HL-60 (cell line): ENCODE measurements around the gene DGCR8.
"Not testable (repeated sequence)": the region's sequence is repeated elsewhere in the genome, so short reads cannot be mapped to it uniquely, and the experiment has no call there.

ENCODE experiments used
- DNase-seq, 2 experiments: peaks; one replicate each; pipeline ENCODE4 v3.0.0-alpha.2; 2010 to 2020; ENCODE audit warnings: low read depth in 1 of 2, low spot score in 1 of 2
- H3K27ac ChIP-seq: fragments of 250-450 bp; sonication (Bioruptor Pico); replicated peaks from 2 replicates; pipeline ENCODE4 v1.5.1; 2020; ENCODE audit warnings: mild to moderate bottlenecking, moderate library complexity
- H3K27me3 ChIP-seq: fragments of 250-450 bp; sonication (Bioruptor Pico); 2 replicates; pipeline ENCODE4 v1.5.1; 2021; ENCODE audit warnings: mild to moderate bottlenecking, moderate library complexity; ENCODE audit not compliant: insufficient read depth, poor library complexity, severe bottlenecking
- H3K4me3 ChIP-seq: replicated peaks from 2 replicates; pipeline ENCODE4 v1.5.1; 2011; ENCODE audit warnings: mild to moderate bottlenecking, control low read depth, low read length; ENCODE audit not compliant: insufficient read depth
- GABPA ChIP-seq: IDR thresholded peaks from 2 replicates; pipeline ENCODE4 v1.6.1; 2012; ENCODE audit warnings: low read depth
- POLR2AphosphoS5 ChIP-seq: IDR thresholded peaks from 2 replicates; pipeline ENCODE4 v1.6.1; 2012; ENCODE audit warnings: low read depth
- REST ChIP-seq: IDR thresholded peaks from 2 replicates; pipeline ENCODE4 v1.6.1; 2012; ENCODE audit warnings: low read depth; ENCODE audit not compliant: insufficient replicate concordance
- SPI1 ChIP-seq: IDR thresholded peaks from 2 replicates; pipeline ENCODE4 v1.6.1; 2012; ENCODE audit warnings: low read depth, mild to moderate bottlenecking, borderline replicate concordance
- TF ChIP-seq, protein P1 (sequence below): IDR thresholded peaks from one replicate; pipeline ENCODE4 v1.5.1; 2011; ENCODE audit warnings: low read length, control low read depth, inconsistent platforms; ENCODE audit not compliant: insufficient read depth

DGCR8 gene

GRCh38 chr22:20066617-20067383 is 13.2 kb upstream of the DGCR8 start:
- no peak for DNase-seq
- H3K27me3 ChIP-seq, result no peaks in the 10 kb centered on the region
- H3K4me3 ChIP-seq, result no peak overlapping the region
- no peak for TF ChIP-seq REST
- TF ChIP-seq SPI1, result no peak
- TF ChIP-seq GABPA, result no peak
- TF ChIP-seq POLR2AphosphoS5, result no peak
- TF ChIP-seq, protein P1, sequence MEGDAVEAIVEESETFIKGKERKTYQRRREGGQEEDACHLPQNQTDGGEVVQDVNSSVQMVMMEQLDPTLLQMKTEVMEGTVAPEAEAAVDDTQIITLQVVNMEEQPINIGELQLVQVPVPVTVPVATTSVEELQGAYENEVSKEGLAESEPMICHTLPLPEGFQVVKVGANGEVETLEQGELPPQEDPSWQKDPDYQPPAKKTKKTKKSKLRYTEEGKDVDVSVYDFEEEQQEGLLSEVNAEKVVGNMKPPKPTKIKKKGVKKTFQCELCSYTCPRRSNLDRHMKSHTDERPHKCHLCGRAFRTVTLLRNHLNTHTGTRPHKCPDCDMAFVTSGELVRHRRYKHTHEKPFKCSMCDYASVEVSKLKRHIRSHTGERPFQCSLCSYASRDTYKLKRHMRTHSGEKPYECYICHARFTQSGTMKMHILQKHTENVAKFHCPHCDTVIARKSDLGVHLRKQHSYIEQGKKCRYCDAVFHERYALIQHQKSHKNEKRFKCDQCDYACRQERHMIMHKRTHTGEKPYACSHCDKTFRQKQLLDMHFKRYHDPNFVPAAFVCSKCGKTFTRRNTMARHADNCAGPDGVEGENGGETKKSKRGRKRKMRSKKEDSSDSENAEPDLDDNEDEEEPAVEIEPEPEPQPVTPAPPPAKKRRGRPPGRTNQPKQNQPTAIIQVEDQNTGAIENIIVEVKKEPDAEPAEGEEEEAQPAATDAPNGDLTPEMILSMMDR, result no peak
- no peak overlapping the region for H3K27ac ChIP-seq

DNA sequence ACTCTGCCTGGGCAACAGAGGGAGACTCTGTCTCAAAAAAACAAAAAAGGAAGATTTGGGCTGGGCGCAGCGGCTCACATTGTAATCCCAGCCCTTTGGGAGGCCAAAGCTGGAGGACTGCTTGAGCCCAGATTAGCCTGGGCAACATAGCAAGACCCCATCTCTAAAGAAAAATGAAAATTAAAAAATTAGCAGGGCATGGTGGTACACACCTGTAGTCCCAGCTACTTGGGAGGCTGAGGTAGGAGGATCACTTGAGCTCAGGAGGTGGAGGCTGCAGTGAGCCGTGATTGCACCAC is 12.7 kb upstream of the DGCR8 start:
- not testable (repeated sequence) for H3K4me3 ChIP-seq, H3K27ac ChIP-seq, H3K27me3 ChIP-seq, DNase-seq

GRCh38 chr22:20068640-20069039 is 11.4 kb upstream of the DGCR8 start:
- Histone ChIP-seq H3K27ac (no peak overlapping the region), H3K4me3 (no peak overlapping the region), H3K27me3 (no peaks in the 10 kb centered on the region)
- TF ChIP-seq GABPA, result no peak
- no peak for TF ChIP-seq SPI1
- no peak for DNase-seq

DNA sequence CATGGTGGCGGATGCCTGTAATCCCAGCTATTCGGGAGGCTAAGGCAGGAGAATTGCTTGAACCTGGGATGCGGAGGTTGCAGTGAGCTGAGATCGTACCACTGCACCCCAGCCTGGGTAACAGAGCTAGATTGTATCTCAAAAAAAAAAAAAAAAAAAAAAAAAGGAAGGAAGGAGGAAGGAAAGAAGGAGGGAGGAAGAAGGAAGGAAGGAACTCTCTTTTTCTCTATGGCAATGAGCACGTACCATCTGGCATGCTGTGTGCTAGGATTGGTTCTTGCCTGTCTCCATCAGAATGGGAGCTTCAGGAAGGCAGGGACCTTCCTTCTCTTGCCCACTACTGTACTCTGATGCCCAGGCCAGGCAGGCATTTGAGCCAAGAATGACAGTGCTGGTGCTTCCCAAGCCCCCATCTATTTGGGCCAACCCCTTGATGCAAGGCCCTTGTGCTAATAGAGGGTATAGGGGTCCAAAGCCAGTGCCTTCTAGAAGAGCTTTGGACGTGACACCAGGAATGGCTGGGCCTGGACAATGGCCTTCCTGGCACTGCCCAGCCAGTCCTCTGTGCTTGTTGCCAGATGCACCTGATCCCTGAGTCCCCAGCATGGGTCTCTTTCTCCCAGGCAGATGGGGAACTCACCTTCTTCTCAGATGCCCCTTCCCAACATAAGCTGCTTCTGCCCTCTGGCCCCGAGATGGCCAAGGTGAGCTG is 10.6 kb upstream of the DGCR8 start:
- TF ChIP-seq SPI1 (no peak), POLR2AphosphoS5 (no peak), GABPA (no peak), REST (no peak)
- TF ChIP-seq, protein P1, result no peak
- H3K27me3 ChIP-seq, result no peaks in the 10 kb centered on the region
- no peak overlapping the region for H3K4me3 ChIP-seq
- no peak for DNase-seq
- H3K27ac ChIP-seq, result no peak overlapping the region

GRCh38 chr22:20071524-20071972 is 8.5 kb upstream of the DGCR8 start:
- H3K4me3 ChIP-seq, result no peak overlapping the region
- H3K27me3 ChIP-seq, result no peaks in the 10 kb centered on the region
- no peak for DNase-seq
- TF ChIP-seq GABPA (no peak), POLR2AphosphoS5 (no peak), REST (no peak), SPI1 (no peak)
- TF ChIP-seq, protein P1, result no peak
- no peak overlapping the region for H3K27ac ChIP-seq
